AG09309 (cell line): ENCODE data around the gene TCP11L2.

Experiments used
- DNase-seq: peaks from one replicate; pipeline ENCODE4 v3.0.0-alpha.2; 2010; ENCODE audit warnings: low read depth
- H3K4me3 ChIP-seq: 2 replicates; pipeline ENCODE4 v1.5.1; 2011; ENCODE audit warnings: mild to moderate bottlenecking, low read depth, low read length, moderate library complexity; ENCODE audit not compliant: control insufficient read depth
- TF ChIP-seq, protein P1 (sequence below): IDR thresholded peaks from 2 replicates; pipeline ENCODE4 v1.5.1; 2011; ENCODE audit warnings: mild to moderate bottlenecking, low read depth, low read length, inconsistent platforms; ENCODE audit not compliant: insufficient read depth, control insufficient read depth; ENCODE audit errors: missing control alignments

Gene TCP11L2

DNA sequence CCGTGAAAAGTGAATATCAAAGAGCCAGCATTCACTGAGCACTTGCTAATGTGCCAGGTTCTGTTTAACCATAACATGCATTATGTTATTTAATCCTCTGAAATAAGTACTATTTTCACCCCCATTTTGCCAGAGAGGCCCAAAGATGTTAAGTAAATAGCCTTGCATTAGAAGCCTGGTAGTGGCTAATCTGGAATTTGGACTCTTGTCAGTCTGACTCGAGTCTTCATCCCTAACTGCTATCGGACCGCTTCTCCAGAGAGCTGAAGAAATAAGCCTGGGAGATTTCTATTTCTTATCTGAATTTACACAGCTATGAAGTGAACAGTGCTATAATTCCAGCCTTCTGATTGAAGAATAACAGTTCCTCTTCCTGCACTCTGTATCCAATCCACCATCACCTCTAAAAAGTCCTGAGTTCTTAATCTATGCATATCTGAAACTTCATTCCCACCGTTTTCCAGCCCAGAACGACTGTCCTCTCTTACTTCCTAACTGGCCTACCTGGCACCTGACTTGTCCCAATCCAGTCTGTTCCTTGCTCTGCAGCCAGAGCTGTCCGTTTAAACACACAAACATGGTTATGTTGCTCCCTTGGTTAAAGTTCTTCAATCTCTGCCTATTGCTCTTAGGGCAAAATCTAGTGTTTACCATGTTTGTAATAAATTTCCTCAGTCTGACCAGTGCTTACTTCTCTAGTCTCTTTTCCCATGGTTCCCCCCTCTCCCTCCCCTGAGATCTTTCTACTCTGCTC is 57.3 kb downstream of the TCP11L2 start:
- no peak overlapping the region for H3K4me3 ChIP-seq
- TF ChIP-seq, protein P1, sequence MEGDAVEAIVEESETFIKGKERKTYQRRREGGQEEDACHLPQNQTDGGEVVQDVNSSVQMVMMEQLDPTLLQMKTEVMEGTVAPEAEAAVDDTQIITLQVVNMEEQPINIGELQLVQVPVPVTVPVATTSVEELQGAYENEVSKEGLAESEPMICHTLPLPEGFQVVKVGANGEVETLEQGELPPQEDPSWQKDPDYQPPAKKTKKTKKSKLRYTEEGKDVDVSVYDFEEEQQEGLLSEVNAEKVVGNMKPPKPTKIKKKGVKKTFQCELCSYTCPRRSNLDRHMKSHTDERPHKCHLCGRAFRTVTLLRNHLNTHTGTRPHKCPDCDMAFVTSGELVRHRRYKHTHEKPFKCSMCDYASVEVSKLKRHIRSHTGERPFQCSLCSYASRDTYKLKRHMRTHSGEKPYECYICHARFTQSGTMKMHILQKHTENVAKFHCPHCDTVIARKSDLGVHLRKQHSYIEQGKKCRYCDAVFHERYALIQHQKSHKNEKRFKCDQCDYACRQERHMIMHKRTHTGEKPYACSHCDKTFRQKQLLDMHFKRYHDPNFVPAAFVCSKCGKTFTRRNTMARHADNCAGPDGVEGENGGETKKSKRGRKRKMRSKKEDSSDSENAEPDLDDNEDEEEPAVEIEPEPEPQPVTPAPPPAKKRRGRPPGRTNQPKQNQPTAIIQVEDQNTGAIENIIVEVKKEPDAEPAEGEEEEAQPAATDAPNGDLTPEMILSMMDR: no peak
- no peak for DNase-seq

- DNase-seq: no peak
- no peak overlapping the region for H3K4me3 ChIP-seq
- TF ChIP-seq, protein P1: no peak
Measured at GRCh38 chr12:106360400-106360994, 58.0 kb downstream of the TCP11L2 start.

DNA sequence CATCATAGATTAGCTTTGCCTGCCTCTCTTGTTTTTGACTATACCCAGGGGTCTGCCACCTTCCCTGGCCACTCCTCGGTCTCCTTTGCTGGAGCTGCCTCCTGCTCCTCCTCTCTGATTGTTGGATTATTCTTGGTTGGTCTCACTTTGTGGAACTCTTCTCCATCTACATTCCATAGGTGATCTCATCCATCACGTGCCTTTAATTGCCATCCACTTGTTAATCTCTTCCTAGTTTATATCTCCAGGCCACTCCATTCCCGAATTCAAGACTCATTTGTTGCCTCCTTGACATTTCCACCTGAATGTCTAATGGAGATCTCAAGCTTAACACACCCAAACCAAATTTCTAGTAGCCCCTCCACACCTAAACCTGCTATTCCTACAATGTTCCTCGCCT is 60.4 kb downstream of the TCP11L2 start:
- TF ChIP-seq, protein P1: no peak
- H3K4me3 ChIP-seq: no peak overlapping the region
- no peak for DNase-seq

DNA sequence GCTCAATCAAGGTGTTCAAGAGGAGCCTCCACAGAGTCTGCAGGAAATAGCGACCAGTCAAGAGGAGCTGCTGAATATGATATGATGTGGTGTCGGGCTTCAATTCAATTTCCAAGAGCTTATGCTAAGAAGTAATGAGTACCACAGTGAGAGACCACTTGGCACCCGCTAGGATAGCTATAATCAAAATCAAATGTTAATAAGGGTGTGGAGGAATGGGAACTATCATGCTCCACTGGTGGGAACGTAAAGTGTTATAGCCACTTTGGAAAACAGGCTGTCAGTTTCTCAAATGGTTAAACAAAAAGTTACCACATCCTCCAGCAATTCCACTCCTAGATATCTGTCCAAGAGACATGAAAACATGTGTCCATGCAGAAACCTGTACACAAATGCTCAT is 61.7 kb downstream of the TCP11L2 start:
- no peak for DNase-seq
- TF ChIP-seq, protein P1: no peak
- H3K4me3 ChIP-seq: no peak overlapping the region

DNA sequence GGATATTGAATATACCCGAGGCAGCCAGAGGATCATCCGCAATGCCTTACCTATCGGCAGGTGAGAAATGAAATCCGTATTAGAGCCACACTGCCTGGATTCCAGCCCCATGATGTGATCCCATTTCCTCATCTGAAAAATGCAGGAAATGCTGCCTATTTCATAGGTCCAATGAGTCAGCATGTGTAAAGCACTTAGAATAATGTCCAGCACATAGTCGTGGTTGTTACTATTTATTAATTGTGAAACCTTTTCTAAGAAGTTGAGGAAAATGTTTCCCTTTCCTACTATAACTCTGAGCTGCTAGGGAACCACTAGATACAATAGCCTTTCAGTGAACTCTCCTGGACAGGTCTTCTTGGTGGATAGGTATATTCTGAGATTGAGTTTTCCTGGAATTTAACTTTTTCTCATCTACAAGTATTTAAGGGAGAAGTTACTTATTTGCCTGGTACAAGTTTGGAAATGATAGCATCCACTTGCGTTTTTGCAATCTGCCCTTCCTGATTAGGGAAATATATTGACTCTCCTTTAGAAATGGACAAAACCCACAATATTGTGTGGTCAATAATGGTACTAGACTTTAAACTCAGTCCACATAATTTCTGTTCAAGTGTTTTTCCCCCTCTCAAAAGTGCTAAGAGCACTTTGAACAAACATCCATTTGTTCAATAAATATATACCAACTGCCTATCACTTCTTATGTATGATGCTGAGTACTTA is 67.3 kb downstream of the TCP11L2 start:
- TF ChIP-seq, protein P1: no peak
- DNase-seq: peak; percentile 67
- no peak overlapping the region for H3K4me3 ChIP-seq

DNA sequence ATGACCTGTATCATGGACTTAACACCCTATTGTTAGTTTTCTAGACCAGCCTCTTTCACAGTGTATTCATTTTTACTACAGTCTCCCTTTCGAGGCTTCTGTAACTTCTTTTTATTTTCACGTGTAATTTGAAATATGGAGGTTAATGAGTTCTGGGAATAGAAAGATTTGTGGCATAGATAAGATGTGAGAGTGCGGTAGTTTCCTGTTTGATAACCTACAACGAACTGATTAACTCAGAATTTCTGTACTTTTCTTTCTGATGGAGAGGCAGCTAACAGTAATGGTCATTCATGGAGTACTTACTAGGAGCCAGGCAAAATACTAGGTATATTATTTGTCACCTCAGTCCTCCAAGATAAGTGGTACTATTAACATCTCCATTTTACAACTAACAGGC is 76.3 kb downstream of the TCP11L2 start:
- no peak for DNase-seq
- no peak overlapping the region for H3K4me3 ChIP-seq
- TF ChIP-seq, protein P1: no peak
